K562 (cell line): Measurements from ENCODE around the gene NEUROD4. TPM values are rescaled to one million over a fixed set of nuclear protein-coding genes. Genes with fewer than 3 reads are reported as not detected.

Experiments
- ZBTB40 ChIP-seq, 2 experiments: fragments of 450-650 bp in 1 of 2; sonication (generic) in 1 of 2; formaldehyde crosslinking in 1 of 2; IDR thresholded peaks; 2 replicates each; pipeline versions ENCODE4 v1.7.1 to v1.9.0; 2016 to 2022; ENCODE audit warnings: inconsistent platforms in 1 of 2, mild to moderate bottlenecking in 1 of 2, missing genetic modification reagents in 1 of 2
- polyA plus RNA-seq, 8 experiments: library from polyadenylated mRNA; depleted of rRNA in 4 of 8; stranded (reverse) in 5 of 8; unstranded in 3 of 8; fragments of >200 nt; fragmentation: Nextera tagmentation in 2 of 8; fragmentation: Illumina TruSeq in 1 of 8; extraction: Ambion mirVana in 2 of 8; extraction: Trizol in 1 of 8; gene quantifications; 2 replicates each; pipeline versions ENCODE4 v1.2.1 to v1.2.3, GENCODE V29; 2011 to 2014; ENCODE audit warnings: inconsistent platforms in 1 of 8, missing spikeins in 1 of 8
- total RNA-seq, 7 experiments: library from RNA; depleted of rRNA in 6 of 7; stranded (reverse); fragments of >200 nt in 6 of 7; fragmentation: Illumina TruSeq in 2 of 7; extraction: Trizol in 2 of 7; gene quantifications; 2 replicates each; pipeline versions ENCODE4 v1.2.1 to v1.2.3, GENCODE V29; 2011 to 2021; ENCODE audit warnings: low replicate concordance in 1 of 7

Gene NEUROD4
- total and polyA plus RNA-seq, 9 of the 15 experiments (the other 6 are each of a cell fraction or from before 2014, with no cell fraction given), result not detected

GRCh38 chr12:55074806-55075205, 55.0 kb downstream of the NEUROD4 start (continued):
- TF ChIP-seq ZBTB40 (IDR thresholded peaks at IDR 0.05), result no peak
- no peak for TF ChIP-seq ZBTB40 (CRISPR knock-in tag; IDR thresholded peaks at IDR 0.05)

Other genes with a start within 250 kb of the NEUROD4 start
- gene MUCL1, start 165.5 kb upstream of the NEUROD4 start, total RNA-seq (2014; rRNA removed), result not detected in 2 replicates
- not detected in 2 replicates for gene MUCL1, start 165.5 kb upstream of the NEUROD4 start, total RNA-seq (2014; rRNA removed; fragmentation: Illumina TruSeq; extraction: Trizol)
- gene MUCL1, start 165.5 kb upstream of the NEUROD4 start, total RNA-seq (2015; rRNA removed; fragmentation: Illumina TruSeq; extraction: Trizol), result not detected in 2 replicates
- not detected in 2 replicates for gene MUCL1, start 165.5 kb upstream of the NEUROD4 start, total RNA-seq (2021)
- gene MUCL1, start 165.5 kb upstream of the NEUROD4 start, polyA plus RNA-seq (2011; rRNA removed), result not detected in 2 replicates
- not detected in 2 replicates for gene MUCL1, start 165.5 kb upstream of the NEUROD4 start, polyA plus RNA-seq (2014; fragmentation: Illumina TruSeq; extraction: Trizol)
- gene MUCL1, start 165.5 kb upstream of the NEUROD4 start, polyA plus RNA-seq (2014; fragmentation: Nextera tagmentation; extraction: Ambion mirVana), result not detected
- gene MUCL1, start 165.5 kb upstream of the NEUROD4 start, polyA plus RNA-seq (2014; rRNA removed), result not detected in 2 replicates
- 2.7 and 2.8 TPM in 2 replicates for gene TESPA1, start 35.2 kb upstream of the NEUROD4 start, total RNA-seq (2014; rRNA removed)
- gene TESPA1, start 35.2 kb upstream of the NEUROD4 start, total RNA-seq (2014; rRNA removed; fragmentation: Illumina TruSeq; extraction: Trizol), result 3.5 and 4.4 TPM in 2 replicates
- gene TESPA1, start 35.2 kb upstream of the NEUROD4 start, total RNA-seq (2015; rRNA removed; fragmentation: Illumina TruSeq; extraction: Trizol), result 6.4 and 6.6 TPM in 2 replicates
- gene TESPA1, start 35.2 kb upstream of the NEUROD4 start, total RNA-seq (2021), result 2.4 and 3.8 TPM in 2 replicates
- 0.72 and 2.7 TPM in 2 replicates for gene TESPA1, start 35.2 kb upstream of the NEUROD4 start, polyA plus RNA-seq (2011; rRNA removed)
- gene TESPA1, start 35.2 kb upstream of the NEUROD4 start, polyA plus RNA-seq (2014; fragmentation: Illumina TruSeq; extraction: Trizol), result 6.3 and 7.1 TPM in 2 replicates
- 1 to 10 TPM; 1.3 to 1.5 TPM for gene TESPA1, start 35.2 kb upstream of the NEUROD4 start, polyA plus RNA-seq (2014; fragmentation: Nextera tagmentation; extraction: Ambion mirVana)
- 2.1 and 3.3 TPM in 2 replicates for gene TESPA1, start 35.2 kb upstream of the NEUROD4 start, polyA plus RNA-seq (2014; rRNA removed)
- not detected in 2 replicates for gene OR9K2, start 106.4 kb downstream of the NEUROD4 start, total RNA-seq (2014; rRNA removed)
- not detected in 2 replicates for gene OR9K2, start 106.4 kb downstream of the NEUROD4 start, total RNA-seq (2014; rRNA removed; fragmentation: Illumina TruSeq; extraction: Trizol)
- gene OR9K2, start 106.4 kb downstream of the NEUROD4 start, total RNA-seq (2015; rRNA removed; fragmentation: Illumina TruSeq; extraction: Trizol), result not detected in 2 replicates
- not detected in 2 replicates for gene OR9K2, start 106.4 kb downstream of the NEUROD4 start, total RNA-seq (2021)
- gene OR9K2, start 106.4 kb downstream of the NEUROD4 start, polyA plus RNA-seq (2011; rRNA removed), result not detected in 2 replicates
- not detected in 2 replicates for gene OR9K2, start 106.4 kb downstream of the NEUROD4 start, polyA plus RNA-seq (2014; fragmentation: Illumina TruSeq; extraction: Trizol)
- not detected for gene OR9K2, start 106.4 kb downstream of the NEUROD4 start, polyA plus RNA-seq (2014; fragmentation: Nextera tagmentation; extraction: Ambion mirVana)
- not detected in 2 replicates for gene OR9K2, start 106.4 kb downstream of the NEUROD4 start, polyA plus RNA-seq (2014; rRNA removed)
- not detected in 2 replicates for gene OR10A7, start 201.1 kb downstream of the NEUROD4 start, total RNA-seq (2014; rRNA removed)
- gene OR10A7, start 201.1 kb downstream of the NEUROD4 start, total RNA-seq (2014; rRNA removed; fragmentation: Illumina TruSeq; extraction: Trizol), result not detected in 2 replicates
- not detected in 2 replicates for gene OR10A7, start 201.1 kb downstream of the NEUROD4 start, total RNA-seq (2015; rRNA removed; fragmentation: Illumina TruSeq; extraction: Trizol)
- gene OR10A7, start 201.1 kb downstream of the NEUROD4 start, total RNA-seq (2021), result not detected in 2 replicates
- not detected in 2 replicates for gene OR10A7, start 201.1 kb downstream of the NEUROD4 start, polyA plus RNA-seq (2011; rRNA removed)
- gene OR10A7, start 201.1 kb downstream of the NEUROD4 start, polyA plus RNA-seq (2014; fragmentation: Illumina TruSeq; extraction: Trizol), result not detected in 2 replicates
- gene OR10A7, start 201.1 kb downstream of the NEUROD4 start, polyA plus RNA-seq (2014; fragmentation: Nextera tagmentation; extraction: Ambion mirVana), result not detected
- not detected in 2 replicates for gene OR10A7, start 201.1 kb downstream of the NEUROD4 start, polyA plus RNA-seq (2014; rRNA removed)
- not detected in 2 replicates for gene OR6C74, start 224.6 kb downstream of the NEUROD4 start, total RNA-seq (2014; rRNA removed)
- gene OR6C74, start 224.6 kb downstream of the NEUROD4 start, total RNA-seq (2014; rRNA removed; fragmentation: Illumina TruSeq; extraction: Trizol), result not detected in 2 replicates
- gene OR6C74, start 224.6 kb downstream of the NEUROD4 start, total RNA-seq (2015; rRNA removed; fragmentation: Illumina TruSeq; extraction: Trizol), result not detected in 2 replicates
- not detected in 2 replicates for gene OR6C74, start 224.6 kb downstream of the NEUROD4 start, total RNA-seq (2021)
- not detected in 2 replicates for gene OR6C74, start 224.6 kb downstream of the NEUROD4 start, polyA plus RNA-seq (2011; rRNA removed)
- gene OR6C74, start 224.6 kb downstream of the NEUROD4 start, polyA plus RNA-seq (2014; fragmentation: Illumina TruSeq; extraction: Trizol), result not detected in 2 replicates
- not detected for gene OR6C74, start 224.6 kb downstream of the NEUROD4 start, polyA plus RNA-seq (2014; fragmentation: Nextera tagmentation; extraction: Ambion mirVana)
- gene OR6C74, start 224.6 kb downstream of the NEUROD4 start, polyA plus RNA-seq (2014; rRNA removed), result not detected in 2 replicates